Tibial nerve (tissue), 4 donors: Measurements from ENCODE around the gene FBXL7.

Experiments
- CTCF ChIP-seq, 5 experiments: fragments of 200-600 bp in 3 of 5; fragments of 450-650 bp in 2 of 5; sonication (generic) in 3 of 5; IDR thresholded peaks; one replicate each; pipeline ENCODE4 v1.5.1; 2016 to 2019; ENCODE audit warnings: antibody characterized with exemption in 5 of 5, mild to moderate bottlenecking in 3 of 5, moderate library complexity in 2 of 5
- EP300 ChIP-seq, 2 donors: sonication (generic); formaldehyde crosslinking; IDR thresholded peaks; one replicate each; pipeline ENCODE4 v1.6.1; 2017; ENCODE audit warnings: antibody characterized with exemption in 2 of 2, mild to moderate bottlenecking in 1 of 2

GRCh38 chr5:15833365-15833764 is 333.4 kb downstream of the FBXL7 start:
- TF ChIP-seq CTCF (IDR thresholded peaks at IDR 0.05): no peak
- TF ChIP-seq EP300 (IDR thresholded peaks at IDR 0.05): no peak
